ENCODE results near the gene PSMB7. TPM values are rescaled to one million over a fixed set of nuclear protein-coding genes. Genes with fewer than 3 reads are reported as not detected.

Gene PSMB7
- total and polyA plus RNA-seq, 4 donors = 86.1 to 194 (median 149) TPM

DNA sequence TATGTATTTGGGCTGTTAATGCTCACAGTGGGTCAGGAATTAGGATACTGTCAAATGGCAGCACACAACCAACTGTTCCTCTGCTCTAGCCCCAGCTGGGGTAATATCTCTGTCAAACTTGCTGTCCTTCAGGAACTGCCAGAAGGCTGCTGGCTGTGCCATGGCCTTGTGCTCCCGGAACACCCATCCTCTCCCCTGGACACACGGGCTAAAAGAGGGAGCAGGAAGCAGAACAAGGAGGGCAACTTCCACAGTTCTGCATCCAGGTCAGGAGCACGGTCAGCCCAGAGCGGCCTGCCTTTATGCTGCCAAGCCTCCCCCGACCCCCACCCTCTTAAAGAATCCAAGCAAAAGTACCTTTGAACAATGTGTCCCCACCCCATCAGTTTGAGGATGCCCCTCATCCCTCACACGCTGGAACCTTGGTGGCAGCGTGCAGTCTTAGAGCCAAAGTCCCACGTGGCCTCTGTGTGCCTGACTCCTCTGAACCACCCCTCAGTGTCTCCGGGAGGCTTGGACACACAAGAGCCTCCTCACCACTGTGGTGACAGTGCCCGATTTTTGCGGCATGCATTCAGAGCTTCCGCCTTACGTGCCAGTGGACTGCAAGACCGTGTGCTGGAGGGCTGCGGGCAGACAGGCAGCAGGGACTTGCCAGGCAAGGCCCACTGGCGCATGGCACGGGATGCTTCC, 60.8 kb downstream of the PSMB7 start:
- ATAC-seq (ENCODE audit: insufficient read depth, low FRiP score) = no peak

GRCh38 chr9:124353811-124354274, 61.4 kb downstream of the PSMB7 start:
- DNase-seq = no peak
- no peak overlapping the region for H3K4me3 ChIP-seq
- no peaks in the 10 kb centered on the region for H3K4me1 ChIP-seq (ENCODE audit: control insufficient read depth in 5 of 5, insufficient read depth in 5 of 5, low read length in 5 of 5)
- TF ChIP-seq CTCF (IDR thresholded peaks at IDR 0.05; ENCODE audit: control extremely low read depth, extremely low read depth) = no peak
- H3K27me3 ChIP-seq (ENCODE audit: control insufficient read depth in 3 of 3, insufficient read depth in 3 of 3, low read length in 2 of 3) = no peaks in the 10 kb centered on the region
- peaks cover 9 to 55% (median 43%) of the 10 kb centered on the region in 4 donors for H3K36me3 ChIP-seq (ENCODE audit: control insufficient read depth in 4 of 4, insufficient read depth in 4 of 4, low read length in 4 of 4)
- no peaks in the 10 kb centered on the region for H3K9me3 ChIP-seq (ENCODE audit: control insufficient read depth in 4 of 4, insufficient read depth in 3 of 4, low read length in 3 of 4)
- no peak overlapping the region for H3K9ac ChIP-seq (ENCODE audit: insufficient read depth in 1 of 2, low read length in 2 of 2)
- no peak overlapping the region for H3K27ac ChIP-seq (ENCODE audit: low read depth in 1 of 2, low read length in 1 of 2)
- WGBS, 2 donors = 73 to 74% methylated on average over 4 of the region's 4 CpGs
- ATAC-seq (ENCODE audit: insufficient read depth, low FRiP score) = no peak

More for the DNA sequence above, 60.8 kb downstream of the PSMB7 start:
- Histone ChIP-seq H3K9me3 (ENCODE audit: control insufficient read depth in 4 of 4, insufficient read depth in 3 of 4, low read length in 3 of 4) (no peaks in the 10 kb centered on the region), H3K36me3 (ENCODE audit: control insufficient read depth in 4 of 4, insufficient read depth in 4 of 4, low read length in 4 of 4) (peaks cover 9 to 53% (median 41%) of the 10 kb centered on the region in 4 donors), H3K4me3 (no peak overlapping the region), H3K27ac (ENCODE audit: low read depth in 1 of 2, low read length in 1 of 2) (no peak overlapping the region), H3K9ac (ENCODE audit: insufficient read depth in 1 of 2, low read length in 2 of 2) (no peak overlapping the region), H3K4me1 (ENCODE audit: control insufficient read depth in 5 of 5, insufficient read depth in 5 of 5, low read length in 5 of 5) (no peaks in the 10 kb centered on the region), H3K27me3 (ENCODE audit: control insufficient read depth in 3 of 3, insufficient read depth in 3 of 3, low read length in 2 of 3) (no peaks in the 10 kb centered on the region)
- 90 to 92% methylated on average over 17 of the region's 17 CpGs for WGBS, 2 donors
- no peak for TF ChIP-seq CTCF (IDR thresholded peaks at IDR 0.05; ENCODE audit: control extremely low read depth, extremely low read depth)
- no peak for DNase-seq

DNA sequence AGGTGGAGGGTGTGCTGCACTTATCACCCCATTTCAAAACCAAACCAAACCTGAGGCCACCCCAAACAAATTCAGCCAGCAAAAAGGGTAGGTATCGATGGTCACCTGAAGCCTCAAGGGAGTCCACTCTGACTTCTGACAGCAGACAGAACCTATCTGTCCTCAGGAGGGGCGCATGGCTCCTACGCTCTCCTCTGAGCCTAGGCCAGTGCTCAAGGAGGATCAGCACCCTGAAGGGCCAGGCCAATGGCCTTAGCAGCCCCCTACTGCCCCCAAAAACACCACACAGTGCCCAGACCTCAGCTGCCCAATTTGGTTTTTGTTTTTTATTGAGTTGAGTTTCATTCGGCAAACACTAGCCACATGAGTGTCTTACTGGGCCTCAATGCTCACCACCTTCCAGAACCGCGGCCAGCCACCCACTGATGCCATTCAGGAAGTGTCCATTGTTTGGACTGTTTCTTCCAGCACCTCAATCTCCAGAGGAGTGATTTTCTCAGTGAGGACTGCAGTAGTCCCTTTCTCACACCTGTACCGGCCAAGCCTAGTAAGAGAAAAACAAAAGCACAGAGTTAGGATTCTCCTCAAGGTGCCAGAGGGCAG, 62.0 kb downstream of the PSMB7 start:
- Histone ChIP-seq H3K27ac (ENCODE audit: low read depth in 1 of 2, low read length in 1 of 2) (no peak overlapping the region), H3K36me3 (ENCODE audit: control insufficient read depth in 4 of 4, insufficient read depth in 4 of 4, low read length in 4 of 4) (peaks cover 12 to 61% (median 48%) of the 10 kb centered on the region in 4 donors)

More for the DNA sequence above, 62.0 kb downstream of the PSMB7 start:
- Histone ChIP-seq H3K9ac (ENCODE audit: insufficient read depth in 1 of 2, low read length in 2 of 2) (no peak overlapping the region), H3K4me1 (ENCODE audit: control insufficient read depth in 5 of 5, insufficient read depth in 5 of 5, low read length in 5 of 5) (no peaks in the 10 kb centered on the region), H3K9me3 (ENCODE audit: control insufficient read depth in 4 of 4, insufficient read depth in 3 of 4, low read length in 3 of 4) (no peaks in the 10 kb centered on the region), H3K27me3 (ENCODE audit: control insufficient read depth in 3 of 3, insufficient read depth in 3 of 3, low read length in 2 of 3) (no peaks in the 10 kb centered on the region), H3K4me3 (no peak overlapping the region)
- DNase-seq (no peak), ATAC-seq (ENCODE audit: insufficient read depth, low FRiP score) (no peak)
- no peak for TF ChIP-seq CTCF (IDR thresholded peaks at IDR 0.05; ENCODE audit: control extremely low read depth, extremely low read depth)
- 92 to 93% methylated on average over 7 of the region's 7 CpGs for WGBS, 2 donors

Measured in lung (tissue), 12 donors.